K562 (cell line): ENCODE data around the gene KATNB1.

Experiments
- ARHGAP35 ChIP-seq: fragments of 450-650 bp; IDR thresholded peaks from 2 replicates; pipeline ENCODE4 v1.6.1; 2018; ENCODE audit not compliant: partially characterized antibody
- ARID1B ChIP-seq: fragments of 450-650 bp; IDR thresholded peaks from 2 replicates; pipeline ENCODE4 v1.6.1; 2016; ENCODE audit warnings: antibody characterized with exemption, mild to moderate bottlenecking, inconsistent platforms
- CTCF ChIP-seq, 3 experiments: IDR thresholded peaks in 2 of 3; conservative IDR thresholded peaks in 1 of 3; 2 replicates each; pipeline ENCODE4 v1.5.1; 2011 to 2012; ENCODE audit warnings: low read length in 3 of 3, mild to moderate bottlenecking in 3 of 3, control low read depth in 2 of 3, improper control_type of control experiment in 1 of 3, inconsistent platforms in 1 of 3, low read depth in 1 of 3, mixed read lengths in 1 of 3, moderate library complexity in 1 of 3; ENCODE audit not compliant: insufficient read depth in 2 of 3
- FOXP1 ChIP-seq: sonication (generic); formaldehyde crosslinking; IDR thresholded peaks from 2 replicates; pipeline ENCODE4 v1.8.0; 2022; ENCODE audit warnings: mild to moderate bottlenecking, missing genetic modification reagents
- GABPB2 ChIP-seq: fragments of 250-450 bp; sonication (Bioruptor Pico); conservative IDR thresholded peaks from 2 replicates; pipeline ENCODE4 v1.5.1; 2021; ENCODE audit warnings: mild to moderate bottlenecking
- MTA3 ChIP-seq: fragments of 450-650 bp; formaldehyde crosslinking; IDR thresholded peaks from 2 replicates; pipeline ENCODE4 v1.6.1; 2017; ENCODE audit warnings: mild to moderate bottlenecking, borderline replicate concordance
- PCBP2 ChIP-seq: fragments of 200-400 bp; formaldehyde crosslinking; IDR thresholded peaks from 2 replicates; pipeline ENCODE4 v1.6.1; 2018; ENCODE audit warnings: low read length, low read depth, mild to moderate bottlenecking, moderate library complexity; ENCODE audit not compliant: poor library complexity, severe bottlenecking
- SAP30 ChIP-seq: fragments of 200-600 bp; sonication (generic); IDR thresholded peaks from 2 replicates; pipeline ENCODE4 v1.6.1; 2012; ENCODE audit warnings: borderline replicate concordance, low read depth, mild to moderate bottlenecking, moderate library complexity, low read length, control low read depth, inconsistent platforms; ENCODE audit not compliant: insufficient read depth, poor library complexity, severe bottlenecking
- SOX6 ChIP-seq: fragments of 450-650 bp; IDR thresholded peaks from 2 replicates; pipeline ENCODE4 v1.6.1; 2014; ENCODE audit warnings: mild to moderate bottlenecking
- SRF ChIP-seq, 2 experiments: fragments of 250-450, 450-650 bp in 1 of 2; sonication (Bioruptor Pico) in 1 of 2; sonication (generic) in 1 of 2; formaldehyde crosslinking; IDR thresholded peaks; 2 replicates each; pipeline versions ENCODE4 v1.5.0 to v1.5.1; 2020 to 2022; ENCODE audit warnings: mild to moderate bottlenecking in 1 of 2, missing genetic modification reagents in 1 of 2
- THRA ChIP-seq: fragments of 450-650 bp; IDR thresholded peaks from 2 replicates; pipeline ENCODE4 v1.6.1; 2017; ENCODE audit warnings: mild to moderate bottlenecking, moderate library complexity
- ZNF24 ChIP-seq: fragments of 450-650 bp; IDR thresholded peaks from 2 replicates; pipeline ENCODE4 v1.6.1; 2016
- ZSCAN29 ChIP-seq: fragments of 450-650 bp; IDR thresholded peaks from 2 replicates; pipeline ENCODE4 v1.6.1; 2017

- TF ChIP-seq SOX6 (no peak), GABPB2 (CRISPR knock-in tag) (no peak), ARHGAP35 (no peak), PCBP2 (no peak), MTA3 (no peak), SAP30 (no peak), FOXP1 (CRISPR knock-in tag) (no peak), CTCF (IDR thresholded peaks at IDR 0.05 in 2 of 3, conservative IDR thresholded peaks at IDR 0.05 in 1 of 3; ENCODE audit: insufficient read depth in 2 of 3, low read depth in 1 of 3, low read length in 3 of 3) (no peak), THRA (no peak), SRF (CRISPR knock-in tag; IDR thresholded peaks at IDR 0.05) (no peak), ARID1B (no peak), ZNF24 (no peak), ZSCAN29 (no peak)
These were observed 37.4 kb downstream of the KATNB1 start for GRCh38 chr16:57773019-57773418.
